GM12865 (cell line): ENCODE results near the gene PARVA.

Experiments used
- DNase-seq: peaks from one replicate; pipeline ENCODE4 v3.0.0; 2010; ENCODE audit warnings: low read depth
- H3K4me3 ChIP-seq: 2 replicates; pipeline ENCODE4 v1.5.1; 2011; ENCODE audit warnings: mild to moderate bottlenecking, low read depth, low read length, control low read depth
- TF ChIP-seq, protein P1 (sequence below): IDR thresholded peaks from 2 replicates; pipeline ENCODE4 v1.5.1; 2011; ENCODE audit warnings: low read length, control low read depth, low read depth, inconsistent platforms; ENCODE audit not compliant: insufficient read depth; ENCODE audit errors: missing control alignments

PARVA gene

DNA sequence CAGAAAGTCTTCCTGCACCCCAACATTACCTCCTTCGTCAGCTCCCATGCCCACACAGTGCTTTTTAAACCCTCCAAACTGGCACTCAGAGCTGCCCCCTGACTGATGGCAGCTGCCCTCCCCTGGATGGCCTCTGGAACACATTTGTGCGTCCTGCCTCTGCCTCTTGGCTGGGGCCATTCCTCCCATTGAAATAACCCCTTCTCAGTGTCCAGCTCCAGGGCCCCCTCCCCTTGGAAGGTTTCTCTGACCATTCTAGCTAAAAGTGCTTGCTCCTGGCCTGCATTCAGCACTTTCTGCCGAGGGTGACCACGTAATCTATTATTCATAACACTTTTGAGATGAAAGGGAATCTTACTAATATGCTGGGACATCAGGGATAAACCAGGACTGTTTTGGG, 130.0 kb downstream of the PARVA start:
- DNase-seq: no peak
- TF ChIP-seq, protein P1, sequence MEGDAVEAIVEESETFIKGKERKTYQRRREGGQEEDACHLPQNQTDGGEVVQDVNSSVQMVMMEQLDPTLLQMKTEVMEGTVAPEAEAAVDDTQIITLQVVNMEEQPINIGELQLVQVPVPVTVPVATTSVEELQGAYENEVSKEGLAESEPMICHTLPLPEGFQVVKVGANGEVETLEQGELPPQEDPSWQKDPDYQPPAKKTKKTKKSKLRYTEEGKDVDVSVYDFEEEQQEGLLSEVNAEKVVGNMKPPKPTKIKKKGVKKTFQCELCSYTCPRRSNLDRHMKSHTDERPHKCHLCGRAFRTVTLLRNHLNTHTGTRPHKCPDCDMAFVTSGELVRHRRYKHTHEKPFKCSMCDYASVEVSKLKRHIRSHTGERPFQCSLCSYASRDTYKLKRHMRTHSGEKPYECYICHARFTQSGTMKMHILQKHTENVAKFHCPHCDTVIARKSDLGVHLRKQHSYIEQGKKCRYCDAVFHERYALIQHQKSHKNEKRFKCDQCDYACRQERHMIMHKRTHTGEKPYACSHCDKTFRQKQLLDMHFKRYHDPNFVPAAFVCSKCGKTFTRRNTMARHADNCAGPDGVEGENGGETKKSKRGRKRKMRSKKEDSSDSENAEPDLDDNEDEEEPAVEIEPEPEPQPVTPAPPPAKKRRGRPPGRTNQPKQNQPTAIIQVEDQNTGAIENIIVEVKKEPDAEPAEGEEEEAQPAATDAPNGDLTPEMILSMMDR: no peak
- H3K4me3 ChIP-seq: no peak overlapping the region

DNA sequence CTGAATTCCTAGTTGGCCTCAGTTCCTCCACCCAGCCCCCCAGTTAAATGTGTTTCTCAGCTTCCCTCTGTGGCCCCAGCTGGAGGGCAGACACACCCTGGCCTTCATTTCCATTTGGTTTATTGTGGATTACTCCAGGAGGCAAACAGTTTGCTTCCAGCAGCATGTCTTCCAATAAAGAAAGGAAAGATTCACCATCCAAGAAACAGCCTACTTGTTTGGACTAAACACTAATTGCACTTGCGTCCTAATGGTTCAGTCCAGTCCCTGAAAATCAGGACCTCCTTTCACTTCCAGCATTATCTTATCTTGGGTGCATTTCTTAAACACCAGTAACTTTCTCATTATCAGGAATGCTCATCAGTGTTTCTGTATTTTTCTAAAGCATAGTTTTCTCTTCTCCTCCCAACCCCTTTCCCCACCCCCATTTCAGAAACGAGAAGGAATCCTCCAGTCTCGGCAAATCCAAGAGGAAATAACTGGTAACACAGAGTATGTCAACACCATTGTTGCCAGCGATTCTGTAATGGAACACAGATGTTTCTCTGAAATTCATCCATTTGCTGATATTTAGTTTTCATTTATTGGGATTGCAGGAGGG, 130.9 kb downstream of the PARVA start:
- TF ChIP-seq, protein P1: no peak
- no peak overlapping the region for H3K4me3 ChIP-seq
- DNase-seq: no peak

DNA sequence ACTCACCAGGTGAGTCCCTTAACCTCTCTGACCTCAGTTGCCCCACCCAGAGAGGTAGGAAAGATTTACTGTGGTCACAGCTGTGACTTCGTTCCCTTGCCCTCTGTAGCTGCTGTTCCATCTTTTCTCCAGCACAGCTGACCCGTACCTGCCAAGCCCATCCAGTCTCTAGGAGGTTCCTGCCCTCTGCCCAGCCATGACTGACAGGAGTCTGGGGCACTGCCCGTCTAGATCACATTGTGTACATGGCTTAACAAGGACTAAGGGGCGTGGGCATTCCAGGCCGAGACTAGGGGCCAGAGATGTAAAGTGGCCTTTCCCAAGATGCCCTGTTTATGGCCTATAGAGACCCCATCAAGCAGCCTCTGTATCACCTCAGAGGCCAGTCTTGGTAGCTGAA, 132.0 kb downstream of the PARVA start:
- no peak for DNase-seq
- H3K4me3 ChIP-seq: no peak overlapping the region
- TF ChIP-seq, protein P1: no peak

DNA sequence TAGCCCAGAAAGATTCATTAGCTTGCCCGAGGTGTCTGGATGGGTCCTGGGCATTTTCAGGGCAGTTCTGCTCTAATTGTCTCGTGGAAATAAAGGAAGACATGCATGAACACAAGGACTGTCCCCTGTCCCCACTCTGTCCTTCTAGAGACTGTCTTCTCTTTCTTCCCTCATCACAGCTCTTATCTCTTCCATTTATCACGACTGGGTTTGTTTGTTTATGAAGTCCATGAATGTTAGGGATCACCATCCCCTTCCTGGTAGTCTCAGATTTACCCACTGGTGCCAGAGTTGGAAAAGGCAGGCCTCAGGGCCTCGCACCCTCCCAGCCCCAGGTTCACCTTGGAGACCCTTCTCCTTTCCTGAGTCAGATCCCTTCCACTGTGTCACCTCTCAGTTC, 134.8 kb downstream of the PARVA start:
- DNase-seq: no peak
- TF ChIP-seq, protein P1: no peak
- H3K4me3 ChIP-seq: no peak overlapping the region

DNA sequence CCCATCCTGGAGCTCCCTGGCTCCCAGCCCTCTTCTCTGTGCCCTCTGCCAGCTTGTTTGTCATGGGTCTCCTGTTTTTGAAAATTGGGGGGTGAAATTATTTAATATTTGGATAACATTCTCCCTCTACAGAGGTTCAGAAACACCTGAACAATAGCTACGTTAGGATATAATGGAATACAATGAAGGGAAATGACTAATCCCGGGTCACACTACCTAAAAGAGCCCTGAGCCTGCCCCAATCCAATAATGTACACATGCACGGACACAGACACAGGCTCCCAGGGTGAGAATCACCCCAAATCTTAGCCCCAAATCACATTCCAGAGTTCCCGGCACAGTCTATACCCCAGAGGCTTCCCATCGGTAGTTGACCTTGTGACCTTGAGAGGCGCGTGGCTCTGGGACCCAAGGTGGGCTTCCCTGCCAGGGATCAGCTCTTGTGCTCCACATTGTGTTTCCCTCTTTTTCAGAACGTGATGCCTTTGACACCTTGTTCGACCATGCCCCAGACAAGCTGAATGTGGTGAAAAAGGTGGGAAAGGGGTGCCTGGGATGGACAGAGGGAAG, 135.5 kb downstream of the PARVA start:
- H3K4me3 ChIP-seq: no peak overlapping the region
- TF ChIP-seq, protein P1: no peak
- DNase-seq: no peak

DNA sequence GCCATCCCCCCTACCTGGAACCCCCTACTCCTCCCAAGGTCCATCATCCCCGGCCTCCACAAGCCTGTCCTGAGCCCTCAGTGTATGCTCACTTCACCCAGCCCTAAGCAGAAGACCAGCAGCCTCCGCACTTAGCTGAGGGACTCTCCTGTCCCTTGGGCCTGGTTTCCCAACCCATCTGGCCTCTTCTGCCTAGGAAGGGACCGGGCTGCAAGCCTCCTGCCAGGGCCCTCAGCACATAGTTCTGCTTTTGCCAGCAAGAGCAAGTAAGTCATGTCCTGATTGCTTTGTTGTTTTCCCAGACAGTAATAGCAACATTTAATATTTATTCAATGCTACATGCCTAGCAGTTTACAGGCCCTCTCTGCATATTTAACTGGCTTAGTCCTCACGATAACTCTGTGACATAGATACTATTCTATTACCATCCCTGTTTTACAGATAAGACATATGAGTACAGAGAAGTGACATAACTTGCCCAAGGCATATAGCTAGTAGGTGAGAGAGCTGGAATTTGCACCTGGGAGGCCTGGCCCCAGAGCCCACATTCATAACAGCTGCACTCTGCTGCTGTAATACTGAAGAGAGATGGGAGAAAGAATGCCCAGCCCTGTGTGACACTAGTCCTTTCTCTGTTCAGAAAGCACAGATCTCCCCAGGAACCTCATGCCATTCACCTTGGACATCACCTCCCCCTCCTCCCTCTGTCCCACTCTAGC, 139.2 kb downstream of the PARVA start:
- H3K4me3 ChIP-seq: no peak overlapping the region
- TF ChIP-seq, protein P1: no peak
- DNase-seq: no peak
